Ovary (tissue), 3 donors: ENCODE data around the gene WAS.

Experiments used
- EP300 ChIP-seq: sonication (generic); formaldehyde crosslinking; IDR thresholded peaks from one replicate; pipeline ENCODE4 v1.6.1; 2017; ENCODE audit warnings: antibody characterized with exemption
- POLR2A ChIP-seq: fragments of 450-650 bp; IDR thresholded peaks from one replicate; pipeline ENCODE4 v1.6.1; 2017; ENCODE audit warnings: antibody characterized with exemption, mild to moderate bottlenecking, moderate library complexity
- TF ChIP-seq, protein P1 (sequence below), 3 donors: fragments of 450-650 bp in 2 of 3; fragments of 200-600 bp in 1 of 3; IDR thresholded peaks; one replicate each; pipeline versions ENCODE4 v1.5.1 to v1.8.0; 2016 to 2022; ENCODE audit warnings: antibody characterized with exemption in 3 of 3, mild to moderate bottlenecking in 1 of 3
- donor health status: DM: no; HTN: no; CAD: no.

DNA sequence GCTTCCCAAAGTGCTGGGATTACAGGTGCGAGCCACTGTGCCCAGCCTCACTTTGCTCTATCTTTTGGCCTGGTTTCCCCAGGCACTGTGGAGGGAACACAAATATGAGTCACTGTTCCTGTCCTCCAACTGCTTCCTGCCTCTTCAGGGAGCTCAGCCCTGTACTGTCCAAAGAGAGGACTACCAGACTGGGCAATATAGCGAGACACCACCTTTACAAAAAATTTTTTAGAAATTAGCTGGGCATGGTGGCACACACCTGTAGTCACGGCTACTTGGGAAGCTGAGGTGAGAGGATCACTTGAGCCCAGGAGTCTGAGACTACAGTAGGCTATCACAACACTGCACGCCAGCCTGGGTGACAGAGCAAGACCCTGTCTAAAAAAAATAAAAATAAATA lies 16.9 kb upstream of the WAS start:
- TF ChIP-seq POLR2A (no peak), EP300 (no peak)
- TF ChIP-seq, protein P1, sequence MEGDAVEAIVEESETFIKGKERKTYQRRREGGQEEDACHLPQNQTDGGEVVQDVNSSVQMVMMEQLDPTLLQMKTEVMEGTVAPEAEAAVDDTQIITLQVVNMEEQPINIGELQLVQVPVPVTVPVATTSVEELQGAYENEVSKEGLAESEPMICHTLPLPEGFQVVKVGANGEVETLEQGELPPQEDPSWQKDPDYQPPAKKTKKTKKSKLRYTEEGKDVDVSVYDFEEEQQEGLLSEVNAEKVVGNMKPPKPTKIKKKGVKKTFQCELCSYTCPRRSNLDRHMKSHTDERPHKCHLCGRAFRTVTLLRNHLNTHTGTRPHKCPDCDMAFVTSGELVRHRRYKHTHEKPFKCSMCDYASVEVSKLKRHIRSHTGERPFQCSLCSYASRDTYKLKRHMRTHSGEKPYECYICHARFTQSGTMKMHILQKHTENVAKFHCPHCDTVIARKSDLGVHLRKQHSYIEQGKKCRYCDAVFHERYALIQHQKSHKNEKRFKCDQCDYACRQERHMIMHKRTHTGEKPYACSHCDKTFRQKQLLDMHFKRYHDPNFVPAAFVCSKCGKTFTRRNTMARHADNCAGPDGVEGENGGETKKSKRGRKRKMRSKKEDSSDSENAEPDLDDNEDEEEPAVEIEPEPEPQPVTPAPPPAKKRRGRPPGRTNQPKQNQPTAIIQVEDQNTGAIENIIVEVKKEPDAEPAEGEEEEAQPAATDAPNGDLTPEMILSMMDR (IDR thresholded peaks at IDR 0.05) = no peak
